Measurements from ENCODE around the gene COL23A1.

GRCh38 chr5:178244576-178244975 is 345.6 kb downstream of the COL23A1 start:
- TF ChIP-seq CTCF (IDR thresholded peaks at IDR 0.05) (no peak), EP300 (IDR thresholded peaks at IDR 0.05) (no peak)

Data from tibial nerve (tissue), 4 donors.